Thoracic aorta (tissue), 2 donors: ENCODE results near the gene SLC35B1. TPM values are rescaled to one million over a fixed set of nuclear protein-coding genes. Genes with fewer than 3 reads are reported as not detected.

Source experiments
- ATAC-seq: fragments of 150-250 bp; one replicate; pipeline ENCODE4 v1.8.0; 2017; ENCODE audit warnings: low read depth; ENCODE audit not compliant: insufficient number of reproducible peaks, low FRiP score
- DNase-seq: peaks from one replicate; pipeline ENCODE4 v3.0.0-alpha.2; 2020; ENCODE audit warnings: low spot score
- H3K27ac ChIP-seq, 2 donors: fragments of 200-600 bp; sonication (generic); 1 replicate in 1 of 2; 2 replicates in 1 of 2; pipeline ENCODE4 v1.5.1; 2016; ENCODE audit warnings: mild to moderate bottlenecking in 2 of 2, moderate library complexity in 2 of 2
- H3K27me3 ChIP-seq: fragments of 200-600 bp; sonication (generic); replicated peaks from 2 replicates; pipeline ENCODE4 v1.6.0; 2016; ENCODE audit warnings: mild to moderate bottlenecking; ENCODE audit not compliant: insufficient read depth
- H3K36me3 ChIP-seq: fragments of 200-600 bp; sonication (generic); one replicate; pipeline ENCODE4 v1.5.1; 2016
- H3K4me1 ChIP-seq, 2 donors: fragments of 200-600 bp; sonication (generic); 1 replicate in 1 of 2; 2 replicates in 1 of 2; pipeline versions ENCODE4 v1.5.1 to v1.6.0; 2016; ENCODE audit warnings: low read depth in 2 of 2, mild to moderate bottlenecking in 1 of 2; ENCODE audit not compliant: control insufficient read depth in 1 of 2
- H3K4me3 ChIP-seq: fragments of 200-600 bp; sonication (generic); 2 replicates; pipeline ENCODE4 v1.5.1; 2016; ENCODE audit warnings: mild to moderate bottlenecking
- H3K9me3 ChIP-seq: fragments of 200-600 bp; sonication (generic); 2 replicates; pipeline ENCODE4 v1.5.1; 2016
- CTCF ChIP-seq: fragments of 200-600 bp; sonication (generic); IDR thresholded peaks from one replicate; pipeline ENCODE4 v1.5.1; 2019; ENCODE audit warnings: antibody characterized with exemption
- total RNA-seq, 2 donors: library from RNA; depleted of rRNA; stranded (reverse); fragments of >200 nt; gene quantifications; one replicate each; pipeline versions ENCODE4 v1.1.0 to v1.2.3, GENCODE V29; 2016

The SLC35B1 gene
- total RNA-seq, 2 donors from 2014 or later, result 30.9 to 86.6 TPM

- peak overlapping the region; percentile 36 to 92 for H3K27ac ChIP-seq
- no peak for DNase-seq
- peak overlapping the region; percentile 89 for H3K4me3 ChIP-seq
- ATAC-seq, result no peak
- H3K27me3 ChIP-seq, result no peaks in the 10 kb centered on the region
- no peaks in the 10 kb centered on the region for H3K9me3 ChIP-seq
- peaks cover 41% of the 10 kb centered on the region for H3K36me3 ChIP-seq
- peak; percentile 7 for TF ChIP-seq CTCF
- H3K4me1 ChIP-seq, result peaks cover 16 to 19% of the 10 kb centered on the region in 2 donors
Measured at GRCh38 chr17:49708515-49709183, 885 bp upstream of the SLC35B1 start.

- Histone ChIP-seq H3K27ac (peak overlapping the region; percentile 92 to 95), H3K4me1 (peaks cover 16 to 19% of the 10 kb centered on the region in 2 donors), H3K4me3 (peak overlapping the region; percentile 89), H3K36me3 (peaks cover 48% of the 10 kb centered on the region), H3K27me3 (no peaks in the 10 kb centered on the region), H3K9me3 (no peaks in the 10 kb centered on the region)
- ATAC-seq, result no peak
- DNase-seq, result no peak
- no peak for TF ChIP-seq CTCF
Measured at GRCh38 chr17:49707246-49707607, 537 bp downstream of the SLC35B1 start.

GRCh38 chr17:49705254-49705653 is 2.5 kb downstream of the SLC35B1 start:
- Histone ChIP-seq H3K36me3 (peaks cover 39% of the 10 kb centered on the region), H3K27ac (no peak overlapping the region), H3K4me3 (no peak overlapping the region), H3K9me3 (no peaks in the 10 kb centered on the region), H3K27me3 (no peaks in the 10 kb centered on the region), H3K4me1 (peaks cover 16 to 19% of the 10 kb centered on the region in 2 donors)
- DNase-seq, result no peak
- TF ChIP-seq CTCF, result no peak
- no peak for ATAC-seq

GRCh38 chr17:49703557-49704277 is 4.0 kb downstream of the SLC35B1 start:
- Histone ChIP-seq H3K4me1 (peaks cover 14 to 19% of the 10 kb centered on the region in 2 donors), H3K27me3 (no peaks in the 10 kb centered on the region), H3K36me3 (peaks cover 39% of the 10 kb centered on the region), H3K4me3 (no peak overlapping the region), H3K27ac (no peak overlapping the region), H3K9me3 (no peaks in the 10 kb centered on the region)
- ATAC-seq, result no peak
- DNase-seq, result no peak
- peak; percentile 36 for TF ChIP-seq CTCF

- H3K36me3 ChIP-seq, result peaks cover 39% of the 10 kb centered on the region
- H3K27me3 ChIP-seq, result no peaks in the 10 kb centered on the region
- H3K9me3 ChIP-seq, result no peaks in the 10 kb centered on the region
- H3K4me3 ChIP-seq, result no peak overlapping the region
- no peak overlapping the region for H3K27ac ChIP-seq
- no peak for TF ChIP-seq CTCF
- ATAC-seq (no peak), DNase-seq (no peak)
- H3K4me1 ChIP-seq, result peaks cover 0 to 16% of the 10 kb centered on the region in 2 donors
Measured at GRCh38 chr17:49700960-49701359, 6.8 kb downstream of the SLC35B1 start.
